Osteoblast (primary cell): ENCODE measurements around the gene ACOT11. TPM values are rescaled to one million over a fixed set of nuclear protein-coding genes. Genes with fewer than 3 reads are reported as not detected.
"Not testable (repeated sequence)": the region's sequence is repeated elsewhere in the genome, so short reads cannot be mapped to it uniquely, and the experiment has no call there.

Source experiments
- DNase-seq: peaks from one replicate; pipeline ENCODE4 v3.0.0; 2011; ENCODE audit warnings: low spot score, mixed read lengths; ENCODE audit not compliant: insufficient read length; ENCODE audit errors: missing footprints
- H2AFZ ChIP-seq: 2 replicates; pipeline ENCODE4 v1.6.0; 2011; ENCODE audit warnings: mild to moderate bottlenecking, low read length
- H3K27ac ChIP-seq: 2 replicates; pipeline ENCODE4 v1.5.1; 2011; ENCODE audit warnings: mild to moderate bottlenecking, low read depth, low read length, moderate library complexity
- H3K27me3 ChIP-seq: 2 replicates; pipeline ENCODE4 v1.6.0; 2012; ENCODE audit warnings: mild to moderate bottlenecking, control low read depth, inconsistent platforms, low read length, moderate library complexity; ENCODE audit not compliant: insufficient read depth
- H3K36me3 ChIP-seq: 2 replicates; pipeline ENCODE4 v1.5.1; 2011; ENCODE audit warnings: mild to moderate bottlenecking, low read length, control low read depth, moderate library complexity; ENCODE audit not compliant: insufficient read depth
- H3K4me1 ChIP-seq: 2 replicates; pipeline ENCODE4 v1.5.1; 2011; ENCODE audit warnings: mild to moderate bottlenecking, low read length, control low read depth, moderate library complexity; ENCODE audit not compliant: insufficient read depth
- H3K4me2 ChIP-seq: 2 replicates; pipeline ENCODE4 v1.6.0; 2011; ENCODE audit warnings: mild to moderate bottlenecking, low read length; ENCODE audit not compliant: insufficient read depth
- H3K4me3 ChIP-seq: fragments of 200-600 bp; sonication (generic); 3 replicates; pipeline ENCODE4 v1.5.1; 2012; ENCODE audit warnings: mild to moderate bottlenecking, low read length, inconsistent platforms; ENCODE audit not compliant: insufficient read depth
- H3K79me2 ChIP-seq: 2 replicates; pipeline ENCODE4 v1.6.0; 2012; ENCODE audit warnings: mild to moderate bottlenecking, low read length, control low read depth, inconsistent platforms; ENCODE audit not compliant: insufficient read depth
- H3K9me3 ChIP-seq: 2 replicates; pipeline ENCODE4 v1.5.1; 2011; ENCODE audit warnings: low read depth, low read length, control low read depth
- H4K20me1 ChIP-seq: 2 replicates; pipeline ENCODE4 v1.6.0; 2012; ENCODE audit warnings: mild to moderate bottlenecking, low read length, control low read depth; ENCODE audit not compliant: insufficient read depth
- total RNA-seq: library from RNA; depleted of rRNA; stranded (reverse); fragments of >200 nt; gene quantifications from 2 replicates; pipeline ENCODE4 v1.2.3, GENCODE V29; 2012
- TF ChIP-seq, protein P1 (sequence below): IDR thresholded peaks from 2 replicates; pipeline ENCODE4 v1.5.1; 2011; ENCODE audit warnings: mild to moderate bottlenecking, low read depth, low read length, moderate library complexity; ENCODE audit errors: extremely low read depth

Gene ACOT11
- total RNA-seq, 1 donor, result 2.9 TPM

GRCh38 chr1:54506594-54506993 lies 41.4 kb upstream of the ACOT11 start:
- peak overlapping the region; percentile 82 for H2AFZ ChIP-seq
- no peaks in the 10 kb centered on the region for H4K20me1 ChIP-seq
- H3K27me3 ChIP-seq, result peaks cover 13% of the 10 kb centered on the region
- no peaks in the 10 kb centered on the region for H3K79me2 ChIP-seq
- H3K36me3 ChIP-seq, result no peaks in the 10 kb centered on the region
- no peak overlapping the region for H3K4me3 ChIP-seq
- DNase-seq, result peak; percentile 88
- TF ChIP-seq, protein P1, sequence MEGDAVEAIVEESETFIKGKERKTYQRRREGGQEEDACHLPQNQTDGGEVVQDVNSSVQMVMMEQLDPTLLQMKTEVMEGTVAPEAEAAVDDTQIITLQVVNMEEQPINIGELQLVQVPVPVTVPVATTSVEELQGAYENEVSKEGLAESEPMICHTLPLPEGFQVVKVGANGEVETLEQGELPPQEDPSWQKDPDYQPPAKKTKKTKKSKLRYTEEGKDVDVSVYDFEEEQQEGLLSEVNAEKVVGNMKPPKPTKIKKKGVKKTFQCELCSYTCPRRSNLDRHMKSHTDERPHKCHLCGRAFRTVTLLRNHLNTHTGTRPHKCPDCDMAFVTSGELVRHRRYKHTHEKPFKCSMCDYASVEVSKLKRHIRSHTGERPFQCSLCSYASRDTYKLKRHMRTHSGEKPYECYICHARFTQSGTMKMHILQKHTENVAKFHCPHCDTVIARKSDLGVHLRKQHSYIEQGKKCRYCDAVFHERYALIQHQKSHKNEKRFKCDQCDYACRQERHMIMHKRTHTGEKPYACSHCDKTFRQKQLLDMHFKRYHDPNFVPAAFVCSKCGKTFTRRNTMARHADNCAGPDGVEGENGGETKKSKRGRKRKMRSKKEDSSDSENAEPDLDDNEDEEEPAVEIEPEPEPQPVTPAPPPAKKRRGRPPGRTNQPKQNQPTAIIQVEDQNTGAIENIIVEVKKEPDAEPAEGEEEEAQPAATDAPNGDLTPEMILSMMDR, result no peak
- peaks cover 5% of the 10 kb centered on the region for H3K4me1 ChIP-seq
- no peak overlapping the region for H3K4me2 ChIP-seq
- H3K27ac ChIP-seq, result no peak overlapping the region
- H3K9me3 ChIP-seq, result no peaks in the 10 kb centered on the region

GRCh38 chr1:54507033-54507870 lies 40.8 kb upstream of the ACOT11 start:
- no peaks in the 10 kb centered on the region for H3K9me3 ChIP-seq
- H3K36me3 ChIP-seq, result no peaks in the 10 kb centered on the region
- no peak overlapping the region for H3K27ac ChIP-seq
- H3K4me1 ChIP-seq, result peaks cover 5% of the 10 kb centered on the region
- H3K79me2 ChIP-seq, result no peaks in the 10 kb centered on the region
- no peak overlapping the region for H3K4me3 ChIP-seq
- no peak overlapping the region for H2AFZ ChIP-seq
- H3K27me3 ChIP-seq, result peaks cover 6% of the 10 kb centered on the region
- no peaks in the 10 kb centered on the region for H4K20me1 ChIP-seq
- H3K4me2 ChIP-seq, result no peak overlapping the region
- TF ChIP-seq, protein P1, result no peak
- DNase-seq, result peak; percentile 50

DNA sequence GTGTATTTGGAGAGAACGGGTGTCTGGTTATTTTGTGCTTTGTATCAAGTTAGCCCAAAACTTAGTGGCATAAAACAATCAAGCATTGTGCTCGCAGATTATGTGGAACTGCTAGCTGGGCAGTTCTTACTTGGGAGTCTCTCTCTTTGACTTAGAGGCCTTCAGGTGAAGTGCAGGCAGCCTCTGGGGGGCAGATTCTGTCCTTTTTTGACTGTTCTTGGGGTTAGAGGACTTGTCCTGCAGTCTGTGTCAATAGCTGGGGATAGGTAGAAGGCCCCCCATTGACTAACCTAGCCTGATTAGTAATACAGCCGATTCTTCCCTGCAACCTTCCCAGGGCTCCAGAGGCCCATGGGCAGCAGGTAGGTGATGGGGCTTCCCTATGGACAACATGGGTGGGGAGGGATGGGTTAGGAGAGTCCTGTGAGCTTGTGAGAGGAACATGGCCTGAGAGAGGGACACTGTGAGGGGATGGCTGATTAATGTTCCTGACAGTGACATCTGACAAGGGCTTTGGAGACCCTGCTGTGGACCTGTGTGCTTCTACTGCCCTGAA lies 37.2 kb upstream of the ACOT11 start:
- Histone ChIP-seq H3K27ac (no peak overlapping the region), H3K4me1 (peaks cover 5% of the 10 kb centered on the region), H3K36me3 (no peaks in the 10 kb centered on the region), H2AFZ (no peak overlapping the region), H3K27me3 (no peaks in the 10 kb centered on the region), H3K4me3 (no peak overlapping the region), H4K20me1 (no peaks in the 10 kb centered on the region), H3K79me2 (no peaks in the 10 kb centered on the region), H3K9me3 (no peaks in the 10 kb centered on the region), H3K4me2 (no peak overlapping the region)
- TF ChIP-seq, protein P1, result no peak
- DNase-seq, result peak; percentile 60

DNA sequence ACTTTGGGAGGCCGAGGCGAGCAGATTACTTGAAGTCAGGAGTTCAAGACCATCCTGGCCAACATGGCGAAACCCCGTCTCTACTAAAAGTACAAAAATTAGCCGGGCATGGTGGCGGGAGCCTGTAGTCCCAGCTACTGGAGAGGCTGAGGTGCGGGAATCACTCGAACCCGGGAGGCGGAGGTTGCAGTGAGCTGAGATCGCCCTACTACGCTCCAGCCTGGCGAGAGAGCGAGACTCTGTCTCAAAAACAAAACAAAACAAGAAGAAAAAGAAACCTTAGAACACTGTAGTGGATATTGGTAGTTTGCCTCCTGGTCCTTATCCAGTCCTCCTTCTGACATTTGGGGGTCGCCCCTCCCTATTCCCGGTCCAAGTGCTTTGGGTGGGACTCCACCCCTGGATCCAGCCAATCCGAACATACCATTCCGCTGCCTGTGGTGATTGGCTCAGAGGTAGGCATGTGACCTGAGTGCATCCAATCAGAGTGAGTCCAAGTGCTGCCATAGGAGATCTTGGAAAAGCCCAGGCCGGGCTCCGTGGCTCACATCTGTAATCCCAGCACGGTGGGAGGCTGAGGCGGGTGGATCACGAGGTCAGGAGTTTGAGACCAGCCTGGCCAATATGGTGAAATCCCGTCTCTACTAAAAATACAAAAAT lies 34.0 kb upstream of the ACOT11 start:
- H4K20me1 ChIP-seq, H3K4me3 ChIP-seq, H3K36me3 ChIP-seq, H3K4me1 ChIP-seq, H3K4me2 ChIP-seq, H3K79me2 ChIP-seq, H3K27ac ChIP-seq, H2AFZ ChIP-seq, H3K9me3 ChIP-seq, H3K27me3 ChIP-seq: not testable (repeated sequence)
- peak; percentile 75 for DNase-seq
